Measurements from ENCODE around the gene MPHOSPH9.

The MPHOSPH9 gene

GRCh38 chr12:123145211-123145610, 87.7 kb downstream of the MPHOSPH9 start:
- no peak overlapping the region for H3K27ac ChIP-seq
- no peak for TF ChIP-seq CTCF (IDR thresholded peaks at IDR 0.05)
- TF ChIP-seq ZFX (IDR thresholded peaks at IDR 0.05; ENCODE audit: borderline replicate concordance), result no peak

- no peak overlapping the region for H3K27ac ChIP-seq
- no peak for TF ChIP-seq ZFX (IDR thresholded peaks at IDR 0.05; ENCODE audit: borderline replicate concordance)
- TF ChIP-seq CTCF (IDR thresholded peaks at IDR 0.05), result no peak
Observed at GRCh38 chr12:123143736-123144461, 89.0 kb downstream of the MPHOSPH9 start.

- TF ChIP-seq ZFX (IDR thresholded peaks at IDR 0.05; ENCODE audit: borderline replicate concordance), result no peak
- no peak for TF ChIP-seq CTCF (IDR thresholded peaks at IDR 0.05)
- no peak overlapping the region for H3K27ac ChIP-seq
Observed at GRCh38 chr12:123142921-123143735, 89.8 kb downstream of the MPHOSPH9 start.

- no peak overlapping the region for H3K27ac ChIP-seq
Observed at GRCh38 chr12:123142518-123142840, 90.5 kb downstream of the MPHOSPH9 start.

GRCh38 chr12:123141615-123142517, 91.1 kb downstream of the MPHOSPH9 start:
- TF ChIP-seq ZFX (IDR thresholded peaks at IDR 0.05; ENCODE audit: borderline replicate concordance) (no peak), CTCF (IDR thresholded peaks at IDR 0.05) (no peak)
- no peak overlapping the region for H3K27ac ChIP-seq

More at GRCh38 chr12:123142518-123142840, 90.5 kb downstream of the MPHOSPH9 start:
- TF ChIP-seq ZFX (IDR thresholded peaks at IDR 0.05; ENCODE audit: borderline replicate concordance) (no peak), CTCF (IDR thresholded peaks at IDR 0.05) (no peak)

- H3K27ac ChIP-seq, result no peak overlapping the region
Observed at GRCh38 chr12:123140676-123141614, 92.0 kb downstream of the MPHOSPH9 start.

More at GRCh38 chr12:123140676-123141614, 92.0 kb downstream of the MPHOSPH9 start:
- TF ChIP-seq ZFX (IDR thresholded peaks at IDR 0.05; ENCODE audit: borderline replicate concordance) (no peak), CTCF (IDR thresholded peaks at IDR 0.05) (no peak)

Measured in 22Rv1 (cell line).